HG03457 (cell line): ENCODE results near the gene CDH23.
"Not testable (repeated sequence)": the region's sequence is repeated elsewhere in the genome, so short reads cannot be mapped to it uniquely, and the experiment has no call there.

Source experiments
- ATAC-seq: cut with Tn5 transposase; IDR thresholded peaks from one replicate; pipeline ENCODE4 v1.9.1; 2021; ENCODE audit warnings: moderate number of reproducible peaks; ENCODE audit not compliant: unreplicated experiment

The CDH23 gene

GRCh38 chr10:71837098-71837827 lies 440.5 kb downstream of the CDH23 start:
- ATAC-seq: no peak

GRCh38 chr10:71838264-71839211 lies 441.8 kb downstream of the CDH23 start:
- ATAC-seq: no peak

GRCh38 chr10:71840177-71840957 lies 443.6 kb downstream of the CDH23 start:
- no peak for ATAC-seq

- ATAC-seq: no peak
Observed at GRCh38 chr10:71840958-71841335, 444.2 kb downstream of the CDH23 start.

- no peak for ATAC-seq
Observed at GRCh38 chr10:71842422-71842821, 445.7 kb downstream of the CDH23 start.

GRCh38 chr10:71842856-71843686 lies 446.4 kb downstream of the CDH23 start:
- ATAC-seq: no peak

- no peak for ATAC-seq
Observed at GRCh38 chr10:71844084-71844483, 447.4 kb downstream of the CDH23 start.

GRCh38 chr10:71844695-71845094 lies 448.0 kb downstream of the CDH23 start:
- ATAC-seq: no peak

GRCh38 chr10:71845410-71846405 lies 449.0 kb downstream of the CDH23 start:
- ATAC-seq: no peak

GRCh38 chr10:71846816-71847215 lies 450.1 kb downstream of the CDH23 start:
- ATAC-seq: no peak

GRCh38 chr10:71847418-71847817 lies 450.7 kb downstream of the CDH23 start:
- no peak for ATAC-seq

- no peak for ATAC-seq
Observed at GRCh38 chr10:71848325-71849275, 451.9 kb downstream of the CDH23 start.

- ATAC-seq: no peak
Observed at GRCh38 chr10:71849461-71849908, 452.8 kb downstream of the CDH23 start.

- ATAC-seq: no peak
Observed at GRCh38 chr10:71850021-71850742, 453.5 kb downstream of the CDH23 start.

GRCh38 chr10:71850743-71851464 lies 454.2 kb downstream of the CDH23 start, which contains the start of gene PSAP:
TSS of gene PSAP (minus strand) at chr10:71851251. CDS start at chr10:71851221, 30 bp downstream.
- peak; percentile 88 for ATAC-seq

- ATAC-seq: not testable (repeated sequence)
Observed at GRCh38 chr10:71851465-71852095, 454.9 kb downstream of the CDH23 start.
